K562 (cell line): ENCODE data around the gene CLCNKB.

Experiments used
- PBX2 ChIP-seq, 2 experiments: IDR thresholded peaks in 1 of 2; conservative IDR thresholded peaks in 1 of 2; 2 replicates each; pipeline ENCODE4 v1.6.1; 2016; ENCODE audit warnings: low read depth in 2 of 2, mild to moderate bottlenecking in 1 of 2, missing compliant biosample characterization in 1 of 2, missing genetic modification characterization in 1 of 2, moderate library complexity in 1 of 2
- ZFP36 ChIP-seq: fragments of 150-350 bp; IDR thresholded peaks from 2 replicates; pipeline ENCODE4 v1.6.1; 2018; ENCODE audit warnings: low read length, low read depth; ENCODE audit not compliant: partially characterized antibody
- ZNF407 ChIP-seq: fragments of 450-650 bp; IDR thresholded peaks from 2 replicates; pipeline ENCODE4 v1.6.1; 2016; ENCODE audit warnings: low read depth

- no peak for TF ChIP-seq ZFP36
- TF ChIP-seq ZNF407, result no peak
- no peak for TF ChIP-seq PBX2 (CRISPR knock-in tag; IDR thresholded peaks at IDR 0.05; ENCODE audit: low read depth)
- TF ChIP-seq PBX2 (tag; conservative IDR thresholded peaks at IDR 0.05; ENCODE audit: low read depth), result no peak
Observed at GRCh38 chr1:16018308-16018707, 25.3 kb upstream of the CLCNKB start.
